IPS DF 6.9 (cell line): ENCODE results near the gene CACNA1S.

ENCODE experiments used
- DNase-seq: peaks from one replicate; pipeline ENCODE4 v3.0.0-alpha.2; 2013; ENCODE audit warnings: low read depth, low spot score
- H3K27ac ChIP-seq: one replicate; pipeline ENCODE4 v1.5.1; 2013; ENCODE audit warnings: low read length, control low read depth
- H3K27me3 ChIP-seq: 2 replicates; pipeline ENCODE4 v1.6.1; 2013; ENCODE audit warnings: mild to moderate bottlenecking, low read length; ENCODE audit not compliant: control insufficient read depth, insufficient read depth
- H3K36me3 ChIP-seq: 2 replicates; pipeline ENCODE4 v1.6.1; 2013; ENCODE audit warnings: low read length; ENCODE audit not compliant: control insufficient read depth, insufficient read depth
- H3K4me1 ChIP-seq: 2 replicates; pipeline ENCODE4 v1.6.1; 2013; ENCODE audit warnings: low read length; ENCODE audit not compliant: control insufficient read depth, insufficient read depth
- H3K4me3 ChIP-seq: 2 replicates; pipeline ENCODE4 v1.5.1; 2013; ENCODE audit warnings: mild to moderate bottlenecking, low read length
- H3K9me3 ChIP-seq: 2 replicates; pipeline ENCODE4 v1.6.1; 2013; ENCODE audit warnings: low read length, inconsistent platforms; ENCODE audit not compliant: control insufficient read depth, insufficient read depth
- WGBS: extraction: QIAGEN DNeasy Blood & Tissue Kit; methylation state at CpG from one replicate; pipeline ENCODE4 v1.1.7; 2013; ENCODE audit warnings: mixed read lengths, missing lambda C conversion rate; ENCODE audit not compliant: insufficient read length, insufficient coverage; 5-methylcytosine and 5-hydroxymethylcytosine counted together

The CACNA1S gene

DNA sequence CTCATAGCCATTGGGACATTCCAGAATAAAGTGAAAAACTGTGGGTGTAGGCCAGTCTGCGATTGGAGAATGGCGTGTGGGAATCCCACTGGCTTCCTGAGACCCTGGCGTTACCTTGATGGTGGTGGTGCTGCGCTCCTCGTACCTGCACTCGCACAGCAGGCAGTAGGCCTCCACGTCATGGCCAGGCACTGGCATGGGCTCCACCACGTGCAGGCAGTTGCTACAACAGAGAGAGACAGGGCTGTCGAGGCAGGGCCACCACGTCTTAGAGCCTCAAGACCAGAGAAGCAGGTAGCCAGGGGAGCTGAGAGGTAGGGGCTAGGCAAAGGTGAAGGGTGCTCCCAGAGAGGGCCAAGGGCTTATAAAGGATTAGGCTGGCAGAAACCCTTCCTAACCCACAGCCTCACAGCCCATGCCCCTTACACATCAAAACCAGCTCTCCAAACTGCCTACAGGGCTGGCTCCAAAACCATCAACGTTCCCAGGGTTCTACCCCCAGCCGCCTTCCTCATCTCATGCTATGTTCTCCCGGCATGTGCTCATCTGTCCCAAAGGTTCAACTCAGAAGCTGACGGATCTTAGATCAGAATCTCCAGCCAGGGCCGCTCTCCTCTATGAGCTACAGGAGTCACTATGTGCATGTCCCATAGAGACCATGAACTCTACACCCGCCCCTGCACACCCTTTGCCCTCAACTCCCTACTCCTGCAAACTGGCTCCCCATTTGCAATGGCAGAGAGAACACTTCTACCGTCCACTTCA lies 34.6 kb upstream of the CACNA1S start:
- WGBS = no CpG with 5 or more reads among the region's 17 CpGs
- Histone ChIP-seq H3K36me3 (peaks cover 50% of the 10 kb centered on the region), H3K4me1 (no peaks in the 10 kb centered on the region), H3K4me3 (no peak overlapping the region), H3K27ac (no peak overlapping the region), H3K9me3 (no peaks in the 10 kb centered on the region), H3K27me3 (no peaks in the 10 kb centered on the region)
- DNase-seq = no peak

DNA sequence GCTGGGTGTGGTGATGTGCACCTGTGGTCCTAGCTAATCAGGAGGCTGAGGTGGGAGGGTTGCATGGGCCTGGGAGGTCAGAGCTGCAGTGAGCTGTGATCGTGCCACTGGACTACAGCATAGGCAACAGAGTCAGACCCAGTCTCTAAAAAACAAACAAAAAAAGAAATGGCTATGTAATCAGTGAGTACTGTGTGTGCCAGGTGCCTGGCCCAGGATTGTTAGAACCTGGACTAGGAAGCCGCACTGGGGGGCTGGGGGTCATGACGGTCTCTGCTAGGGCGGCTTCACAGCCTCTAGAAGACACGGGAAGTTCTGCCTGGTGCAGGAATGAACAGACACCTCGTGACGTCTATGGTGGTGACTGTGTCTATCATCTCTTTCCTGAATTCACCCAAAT lies 33.6 kb upstream of the CACNA1S start:
- H3K4me3 ChIP-seq = no peak overlapping the region
- peaks cover 48% of the 10 kb centered on the region for H3K36me3 ChIP-seq
- no peaks in the 10 kb centered on the region for H3K4me1 ChIP-seq
- H3K27me3 ChIP-seq = no peaks in the 10 kb centered on the region
- no peaks in the 10 kb centered on the region for H3K9me3 ChIP-seq
- DNase-seq = no peak
- no CpG with 5 or more reads among the region's 7 CpGs for WGBS
- H3K27ac ChIP-seq = no peak overlapping the region

GRCh38 chr1:201145132-201145531 lies 32.9 kb upstream of the CACNA1S start:
- H3K27me3 ChIP-seq = no peaks in the 10 kb centered on the region
- no peak overlapping the region for H3K27ac ChIP-seq
- H3K9me3 ChIP-seq = no peaks in the 10 kb centered on the region
- H3K4me1 ChIP-seq = no peaks in the 10 kb centered on the region
- DNase-seq = no peak
- no peak overlapping the region for H3K4me3 ChIP-seq
- H3K36me3 ChIP-seq = peaks cover 50% of the 10 kb centered on the region
- WGBS = no CpG with 5 or more reads among the region's 3 CpGs

- Histone ChIP-seq H3K27me3 (no peaks in the 10 kb centered on the region), H3K4me3 (no peak overlapping the region), H3K27ac (no peak overlapping the region), H3K36me3 (peaks cover 50% of the 10 kb centered on the region), H3K9me3 (no peaks in the 10 kb centered on the region), H3K4me1 (no peaks in the 10 kb centered on the region)
- no CpG with 5 or more reads among the region's 5 CpGs for WGBS
- no peak for DNase-seq
Measured at GRCh38 chr1:201144701-201145100, 32.5 kb upstream of the CACNA1S start.

GRCh38 chr1:201143726-201144635 lies 31.8 kb upstream of the CACNA1S start:
- Histone ChIP-seq H3K27me3 (no peaks in the 10 kb centered on the region), H3K4me3 (no peak overlapping the region), H3K27ac (no peak overlapping the region), H3K36me3 (peaks cover 50% of the 10 kb centered on the region), H3K9me3 (no peaks in the 10 kb centered on the region), H3K4me1 (no peaks in the 10 kb centered on the region)
- DNase-seq = no peak
- no CpG with 5 or more reads among the region's 18 CpGs for WGBS

GRCh38 chr1:201142849-201143725 lies 30.9 kb upstream of the CACNA1S start:
- Histone ChIP-seq H3K27ac (no peak overlapping the region), H3K9me3 (no peaks in the 10 kb centered on the region), H3K36me3 (peaks cover 44% of the 10 kb centered on the region), H3K4me1 (no peaks in the 10 kb centered on the region), H3K4me3 (no peak overlapping the region), H3K27me3 (no peaks in the 10 kb centered on the region)
- WGBS = 100% methylated on average over 3 of the region's 16 CpGs
- DNase-seq = no peak

- no peak for DNase-seq
- no peaks in the 10 kb centered on the region for H3K4me1 ChIP-seq
- no CpG with 5 or more reads among the region's 16 CpGs for WGBS
- no peaks in the 10 kb centered on the region for H3K27me3 ChIP-seq
- H3K4me3 ChIP-seq = no peak overlapping the region
- no peaks in the 10 kb centered on the region for H3K9me3 ChIP-seq
- peaks cover 48% of the 10 kb centered on the region for H3K36me3 ChIP-seq
- no peak overlapping the region for H3K27ac ChIP-seq
Measured at GRCh38 chr1:201142011-201142848, 30.0 kb upstream of the CACNA1S start.

DNA sequence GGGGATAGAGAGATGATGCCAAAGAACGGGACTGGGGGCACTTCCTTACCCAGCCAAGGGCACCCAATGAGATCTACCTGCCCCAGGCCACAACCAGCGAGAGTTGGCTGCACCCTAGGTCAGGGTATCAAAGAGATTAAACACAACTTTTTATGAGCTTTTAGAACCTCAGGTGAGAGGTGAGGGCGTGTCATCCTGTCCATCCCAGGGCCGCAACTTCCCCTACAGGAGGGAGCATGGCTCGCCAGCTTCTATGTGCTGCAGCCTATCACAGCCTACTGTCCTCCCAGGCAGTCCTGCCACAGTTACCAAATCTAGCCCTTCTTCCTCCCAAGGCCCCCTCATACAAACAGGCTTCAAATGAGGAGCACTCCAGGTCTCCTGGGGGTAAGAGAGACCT lies 29.2 kb upstream of the CACNA1S start:
- peaks cover 44% of the 10 kb centered on the region for H3K36me3 ChIP-seq
- WGBS = no CpG with 5 or more reads among the region's 5 CpGs
- H3K9me3 ChIP-seq = no peaks in the 10 kb centered on the region
- no peaks in the 10 kb centered on the region for H3K4me1 ChIP-seq
- H3K27ac ChIP-seq = no peak overlapping the region
- H3K27me3 ChIP-seq = no peaks in the 10 kb centered on the region
- DNase-seq = no peak
- no peak overlapping the region for H3K4me3 ChIP-seq

DNA sequence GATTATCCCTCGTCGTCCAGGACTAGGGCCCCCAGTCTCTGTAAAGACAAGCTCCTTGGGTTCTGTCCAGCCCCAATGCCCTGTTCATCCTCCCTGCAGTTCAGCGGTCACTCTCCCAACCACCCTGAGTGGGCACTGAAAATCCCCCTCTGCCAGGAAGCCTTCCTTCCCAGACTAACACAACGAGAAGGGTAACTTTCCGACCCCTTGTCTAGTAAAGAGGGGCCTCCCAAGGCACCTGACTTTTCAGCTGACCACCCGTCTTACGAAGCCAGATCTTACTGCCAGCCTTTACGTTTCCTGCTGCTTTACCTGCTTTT lies 28.7 kb upstream of the CACNA1S start:
- no peak overlapping the region for H3K4me3 ChIP-seq
- no peak for DNase-seq
- H3K36me3 ChIP-seq = peaks cover 43% of the 10 kb centered on the region
- WGBS = no CpG with 5 or more reads among the region's 8 CpGs
- H3K27ac ChIP-seq = no peak overlapping the region
- H3K9me3 ChIP-seq = no peaks in the 10 kb centered on the region
- no peaks in the 10 kb centered on the region for H3K27me3 ChIP-seq
- no peaks in the 10 kb centered on the region for H3K4me1 ChIP-seq
